GM18520 (cell line): Measurements from ENCODE around the gene ADCY9.

Source experiments
- ATAC-seq: cut with Tn5 transposase; IDR thresholded peaks from one replicate; pipeline ENCODE4 v1.9.1; 2021; ENCODE audit not compliant: unreplicated experiment

The ADCY9 gene

DNA sequence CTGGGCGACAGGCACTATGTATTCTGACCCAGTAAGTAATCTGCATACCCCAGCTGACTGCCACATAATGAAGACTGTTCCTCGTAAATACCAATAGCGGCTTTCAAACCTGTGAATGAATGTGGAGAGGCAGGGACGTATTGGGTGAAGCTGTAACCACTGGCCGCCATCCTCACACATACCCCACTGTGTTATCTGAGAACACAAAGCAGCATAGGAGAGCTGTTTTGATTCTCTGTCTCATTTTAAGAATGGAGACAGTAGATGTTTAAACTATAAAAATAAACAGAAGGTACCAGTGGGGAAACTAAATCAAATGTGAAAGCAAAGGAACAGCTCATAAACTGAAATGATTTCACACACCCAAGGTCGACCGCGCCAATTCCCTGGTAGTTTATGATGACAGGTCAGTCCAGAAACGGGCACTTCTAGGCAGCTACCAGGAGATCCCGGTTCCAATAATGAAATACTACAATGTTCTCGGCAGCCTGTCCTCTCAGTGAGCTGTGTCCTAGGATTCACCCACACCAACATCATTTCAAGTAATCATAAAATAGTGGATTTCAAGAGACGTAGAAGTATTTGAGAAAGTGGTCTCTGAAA lies 109.7 kb downstream of the ADCY9 start:
- no peak for ATAC-seq

DNA sequence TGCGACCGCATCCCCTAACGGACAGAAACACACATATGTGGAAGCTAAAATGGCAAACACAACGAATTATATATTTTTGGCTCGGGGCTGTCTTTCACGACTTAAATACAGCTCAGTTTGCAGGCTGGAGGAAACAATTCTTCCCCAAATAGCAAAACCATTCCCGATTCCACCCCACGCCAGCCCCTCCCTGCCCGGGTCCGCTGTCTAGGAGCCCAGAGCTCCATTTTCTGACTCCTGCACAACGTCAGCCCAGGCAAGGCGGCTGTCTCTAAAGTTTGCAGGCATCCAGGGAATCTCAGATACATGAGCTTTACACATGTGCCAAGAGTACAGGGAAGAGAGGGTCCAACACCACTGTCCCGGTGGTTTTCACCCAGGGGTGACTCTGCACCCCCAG lies 110.5 kb downstream of the ADCY9 start:
- no peak for ATAC-seq

GRCh38 chr16:4005281-4005680 lies 111.0 kb downstream of the ADCY9 start:
- no peak for ATAC-seq

GRCh38 chr16:4004206-4004605 lies 112.0 kb downstream of the ADCY9 start:
- ATAC-seq, result no peak

- ATAC-seq, result no peak
Observed at GRCh38 chr16:4003576-4003975, 112.7 kb downstream of the ADCY9 start.

DNA sequence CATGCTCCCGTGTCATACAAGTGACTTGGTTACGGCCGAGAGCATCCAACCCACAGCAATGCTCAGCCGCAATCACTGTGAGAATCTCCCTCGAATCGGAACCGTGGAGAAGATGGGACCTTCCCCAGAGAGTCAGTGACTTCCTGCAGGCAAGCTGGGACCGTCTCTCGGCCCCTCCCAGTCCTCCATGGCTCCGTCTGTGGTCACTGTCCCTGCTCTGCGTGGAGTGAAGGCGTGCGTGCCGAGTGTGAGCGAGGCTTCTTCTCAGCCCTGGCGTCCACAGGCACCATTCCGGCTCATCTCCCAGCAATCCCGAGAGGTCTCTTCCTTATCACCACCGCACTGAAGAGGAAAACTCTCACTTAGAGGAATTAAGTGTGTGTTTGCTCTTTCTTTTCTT lies 113.1 kb downstream of the ADCY9 start:
- ATAC-seq, result no peak

DNA sequence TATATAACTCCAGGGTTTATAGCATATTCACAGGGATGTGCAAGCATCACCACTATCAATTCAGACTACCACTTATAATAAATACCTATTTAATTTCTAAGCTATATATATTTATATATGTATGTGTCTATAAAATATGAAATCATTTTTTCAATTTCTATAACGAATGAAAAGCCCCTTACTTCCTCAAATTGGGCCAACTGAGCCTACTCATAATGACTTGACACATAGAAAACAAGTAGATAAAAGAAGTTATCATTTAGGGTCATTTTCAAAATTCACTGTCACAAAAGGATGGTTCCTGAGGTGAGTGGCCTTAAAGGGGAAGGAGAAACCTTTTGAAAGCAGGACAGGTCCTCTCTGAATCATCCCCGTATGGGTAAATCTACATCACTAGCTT lies 114.1 kb downstream of the ADCY9 start:
- no peak for ATAC-seq

DNA sequence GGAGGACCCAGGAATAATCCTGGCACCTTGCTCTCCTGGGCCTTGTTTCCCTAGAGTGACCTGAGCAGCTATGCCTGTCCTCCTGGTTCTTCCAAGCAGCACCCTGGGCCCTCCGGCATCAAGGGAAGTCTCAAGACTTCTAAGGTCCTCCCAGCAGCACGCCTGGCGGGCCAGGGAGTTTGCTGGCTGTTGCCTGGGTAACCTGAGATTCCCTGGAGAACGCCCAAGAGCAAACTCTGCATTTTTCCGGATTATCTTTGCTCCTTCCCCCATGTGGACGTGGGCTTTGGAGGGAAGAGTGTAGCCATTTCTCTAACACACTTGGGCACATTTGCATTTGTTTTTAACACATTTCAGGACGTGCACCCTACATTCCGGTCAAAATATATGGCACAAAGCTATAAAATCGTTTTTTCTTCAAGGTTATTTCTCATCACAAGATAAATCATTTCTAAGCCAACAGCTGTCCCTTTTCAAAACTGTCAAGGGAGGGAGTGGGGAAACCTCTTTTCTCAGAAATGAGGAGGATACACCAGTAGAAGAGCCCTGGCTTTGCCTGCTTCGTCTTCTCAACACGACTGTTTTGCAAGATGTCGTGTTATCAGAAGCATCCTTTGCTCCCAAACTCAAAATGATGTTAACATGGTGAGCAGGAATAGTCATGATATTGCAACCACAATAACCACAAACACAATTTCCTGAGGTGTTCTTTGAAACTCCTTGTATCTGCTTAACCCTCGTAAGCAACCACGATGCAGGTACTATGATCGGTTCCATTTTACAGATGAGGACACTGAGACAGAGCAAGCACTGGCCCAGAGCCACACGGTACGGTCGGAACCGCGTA lies 116.5 kb downstream of the ADCY9 start:
- no peak for ATAC-seq

GRCh38 chr16:3998793-3999478 lies 117.3 kb downstream of the ADCY9 start:
- ATAC-seq, result no peak

DNA sequence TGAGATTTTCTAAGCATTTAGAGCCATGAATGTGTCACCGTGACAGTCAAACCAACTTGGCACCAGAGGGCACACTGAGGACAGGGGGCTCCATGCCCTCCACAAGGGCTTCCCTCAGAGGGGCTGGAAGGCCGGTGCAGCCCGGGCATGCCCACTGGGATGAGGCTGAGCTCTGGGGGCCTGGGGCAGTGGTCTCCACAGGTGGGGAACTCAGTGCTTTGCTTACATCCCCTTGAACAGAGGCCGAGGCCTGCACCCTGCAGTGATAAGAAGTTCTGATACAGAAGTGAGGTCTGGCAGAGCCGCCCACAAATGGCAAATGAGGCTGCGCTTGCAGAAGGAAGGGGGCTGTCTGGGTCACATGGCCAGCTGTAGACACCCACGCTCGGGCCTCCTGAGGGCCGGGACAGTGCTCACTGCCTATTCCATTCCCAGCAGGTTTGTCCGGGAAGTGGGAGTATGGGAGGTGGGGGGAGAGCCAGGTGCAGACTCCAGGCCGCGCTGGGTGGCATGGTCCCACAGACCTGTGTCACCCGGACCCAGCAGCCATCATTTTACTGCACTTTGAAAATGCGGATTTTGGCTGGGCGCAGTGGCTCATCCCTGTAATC lies 118.9 kb downstream of the ADCY9 start:
- no peak for ATAC-seq

DNA sequence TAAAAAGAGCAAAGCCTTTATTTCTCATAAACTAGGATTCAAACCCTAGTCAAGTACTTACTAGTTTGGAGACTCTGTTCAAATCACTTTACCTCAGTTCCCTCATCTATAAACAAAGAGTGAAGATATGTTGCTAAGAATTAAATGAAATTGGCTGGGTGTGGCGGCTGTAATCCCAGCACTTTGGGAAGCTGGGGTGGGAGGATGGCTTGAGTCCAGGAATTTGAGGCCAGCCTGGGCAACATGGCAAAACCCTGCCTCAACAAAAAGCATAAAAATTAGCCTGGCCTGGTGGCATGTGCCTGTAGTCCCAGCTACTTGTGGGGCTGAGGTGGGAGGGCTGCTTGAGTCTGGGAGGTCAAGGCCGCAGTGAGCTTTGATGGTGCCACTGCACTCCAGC lies 121.2 kb downstream of the ADCY9 start:
- no peak for ATAC-seq

DNA sequence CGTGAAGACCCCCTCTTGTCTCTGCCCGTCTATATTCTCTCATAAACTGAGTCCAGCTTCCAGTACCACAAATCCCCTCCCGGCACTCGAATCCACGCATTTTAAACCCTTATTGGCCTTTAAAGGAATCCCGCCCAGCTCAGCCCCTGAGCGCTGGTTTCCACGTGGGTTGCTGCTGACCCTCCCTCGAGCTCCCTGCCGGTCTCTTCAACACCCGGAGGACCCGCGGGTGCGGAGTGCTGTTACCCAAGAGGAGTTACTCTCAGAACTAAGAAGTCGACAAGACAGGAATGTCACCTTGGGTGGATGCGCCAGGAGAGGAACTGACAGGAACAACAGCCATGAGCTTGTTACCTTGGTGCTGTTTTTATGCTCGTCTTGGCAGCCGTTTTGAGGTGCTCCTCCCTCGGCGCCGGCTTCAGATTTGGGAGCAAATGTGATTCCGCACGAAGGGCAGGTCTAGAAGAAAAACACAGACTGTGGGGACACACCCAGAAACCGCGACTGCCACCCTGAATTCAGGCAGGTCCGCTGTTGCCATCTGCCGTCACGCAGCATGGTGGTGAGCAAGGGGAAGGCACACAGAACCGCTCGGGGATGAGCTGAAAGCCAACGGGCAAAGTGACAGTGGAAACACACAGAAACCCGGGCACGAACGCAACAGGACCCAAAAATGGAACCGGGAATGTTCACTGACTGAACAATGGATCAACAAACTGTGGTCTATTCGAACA lies 123.0 kb downstream of the ADCY9 start:
- no peak for ATAC-seq

- ATAC-seq, result no peak
Observed at GRCh38 chr16:3992297-3993051, 123.8 kb downstream of the ADCY9 start.

GRCh38 chr16:3988824-3989223 lies 127.4 kb downstream of the ADCY9 start:
- no peak for ATAC-seq

DNA sequence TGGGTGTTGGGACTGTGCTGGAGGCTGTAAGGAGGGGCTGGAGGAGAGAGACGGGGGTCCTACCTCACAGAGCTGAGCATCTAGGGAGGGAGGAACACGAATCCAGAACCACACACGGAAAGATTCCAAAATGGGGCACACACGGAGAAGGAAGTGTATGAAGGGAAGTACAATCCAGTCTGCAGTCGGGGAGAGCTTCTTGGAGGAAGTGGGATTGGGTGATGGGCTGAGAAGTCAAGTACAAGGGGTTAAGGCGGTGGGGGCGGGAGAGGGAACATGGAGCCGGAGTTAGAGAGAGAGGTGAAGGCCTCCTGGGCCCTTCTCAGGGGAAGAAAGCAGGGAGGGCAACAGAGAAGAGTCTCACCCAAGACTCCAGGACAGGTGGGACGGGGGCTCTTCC lies 128.2 kb downstream of the ADCY9 start:
- ATAC-seq, result no peak

- ATAC-seq, result no peak
Observed at GRCh38 chr16:3987231-3987630, 129.0 kb downstream of the ADCY9 start.

- ATAC-seq, result no peak
Observed at GRCh38 chr16:3986235-3986544, 130.1 kb downstream of the ADCY9 start.

GRCh38 chr16:3984111-3985060 lies 131.9 kb downstream of the ADCY9 start:
- ATAC-seq, result no peak

GRCh38 chr16:3983081-3983520 lies 133.1 kb downstream of the ADCY9 start:
- ATAC-seq, result no peak
